ENCODE results near the gene C17orf113. TPM values are rescaled to one million over a fixed set of nuclear protein-coding genes. Genes with fewer than 3 reads are reported as not detected.

Gene C17orf113
- total and polyA plus RNA-seq, 2 of the 13 experiments (the other 11 are each of a cell fraction or from before 2014, with no cell fraction given) = 0.87 to 1.1 TPM

DNA sequence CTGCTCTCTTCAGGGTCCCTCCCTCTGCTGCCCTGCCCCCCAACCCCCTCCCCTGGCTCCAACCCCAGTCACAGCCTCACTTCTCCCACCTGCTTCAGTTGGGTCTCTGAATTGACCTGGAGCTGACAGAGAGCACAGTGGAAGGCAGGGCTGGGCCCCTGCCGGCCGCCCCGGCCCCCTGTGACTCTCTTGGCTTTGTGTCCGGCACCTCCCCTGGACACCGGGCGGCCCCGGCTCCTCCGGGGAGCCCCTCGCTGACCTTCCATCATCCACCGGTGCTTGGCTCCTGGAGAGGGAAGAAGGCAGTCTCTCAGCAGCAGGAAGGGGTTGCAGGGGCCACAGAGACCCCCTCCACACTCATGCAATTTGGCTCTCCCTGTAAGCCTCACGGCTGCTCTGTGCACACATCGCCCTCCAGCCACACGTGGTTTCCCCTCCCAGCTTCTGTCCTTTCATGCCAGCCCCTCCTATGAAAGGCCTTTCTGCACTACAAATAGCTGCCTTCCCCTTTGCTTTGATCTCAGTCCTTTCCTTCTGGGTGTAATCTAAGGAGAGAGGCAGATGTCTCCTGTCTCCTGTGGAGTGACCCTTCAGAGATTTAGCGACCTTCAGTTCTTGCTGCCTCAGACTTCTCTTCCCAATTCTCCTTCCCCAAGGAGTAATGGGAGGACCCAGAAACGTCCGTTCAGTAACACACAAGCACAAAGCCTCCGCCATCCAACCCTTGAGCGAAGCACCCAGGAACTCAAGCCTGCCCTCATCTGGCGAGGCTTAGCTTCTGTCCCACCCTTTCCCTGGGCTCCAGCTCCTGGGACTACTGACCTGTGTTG is 22.2 kb downstream of the C17orf113 start (continued):
- TF ChIP-seq, protein P1, sequence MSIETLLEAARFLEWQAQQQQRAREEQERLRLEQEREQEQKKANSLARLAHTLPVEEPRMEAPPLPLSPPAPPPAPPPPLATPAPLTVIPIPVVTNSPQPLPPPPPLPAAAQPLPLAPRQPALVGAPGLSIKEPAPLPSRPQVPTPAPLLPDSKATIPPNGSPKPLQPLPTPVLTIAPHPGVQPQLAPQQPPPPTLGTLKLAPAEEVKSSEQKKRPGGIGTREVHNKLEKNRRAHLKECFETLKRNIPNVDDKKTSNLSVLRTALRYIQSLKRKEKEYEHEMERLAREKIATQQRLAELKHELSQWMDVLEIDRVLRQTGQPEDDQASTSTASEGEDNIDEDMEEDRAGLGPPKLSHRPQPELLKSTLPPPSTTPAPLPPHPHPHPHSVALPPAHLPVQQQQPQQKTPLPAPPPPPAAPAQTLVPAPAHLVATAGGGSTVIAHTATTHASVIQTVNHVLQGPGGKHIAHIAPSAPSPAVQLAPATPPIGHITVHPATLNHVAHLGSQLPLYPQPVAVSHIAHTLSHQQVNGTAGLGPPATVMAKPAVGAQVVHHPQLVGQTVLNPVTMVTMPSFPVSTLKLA (IDR thresholded peaks at IDR 0.05) = no peak
- TF ChIP-seq, protein P2, sequence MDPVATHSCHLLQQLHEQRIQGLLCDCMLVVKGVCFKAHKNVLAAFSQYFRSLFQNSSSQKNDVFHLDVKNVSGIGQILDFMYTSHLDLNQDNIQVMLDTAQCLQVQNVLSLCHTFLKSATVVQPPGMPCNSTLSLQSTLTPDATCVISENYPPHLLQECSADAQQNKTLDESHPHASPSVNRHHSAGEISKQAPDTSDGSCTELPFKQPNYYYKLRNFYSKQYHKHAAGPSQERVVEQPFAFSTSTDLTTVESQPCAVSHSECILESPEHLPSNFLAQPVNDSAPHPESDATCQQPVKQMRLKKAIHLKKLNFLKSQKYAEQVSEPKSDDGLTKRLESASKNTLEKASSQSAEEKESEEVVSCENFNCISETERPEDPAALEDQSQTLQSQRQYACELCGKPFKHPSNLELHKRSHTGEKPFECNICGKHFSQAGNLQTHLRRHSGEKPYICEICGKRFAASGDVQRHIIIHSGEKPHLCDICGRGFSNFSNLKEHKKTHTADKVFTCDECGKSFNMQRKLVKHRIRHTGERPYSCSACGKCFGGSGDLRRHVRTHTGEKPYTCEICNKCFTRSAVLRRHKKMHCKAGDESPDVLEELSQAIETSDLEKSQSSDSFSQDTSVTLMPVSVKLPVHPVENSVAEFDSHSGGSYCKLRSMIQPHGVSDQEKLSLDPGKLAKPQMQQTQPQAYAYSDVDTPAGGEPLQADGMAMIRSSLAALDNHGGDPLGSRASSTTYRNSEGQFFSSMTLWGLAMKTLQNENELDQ (CRISPR knock-in tag; IDR thresholded peaks at IDR 0.05; ENCODE audit: borderline replicate concordance) = no peak; the same call in 1 of the 2 replicates
- TF ChIP-seq KLF11 (CRISPR knock-in tag; IDR thresholded peaks at IDR 0.05) = peak; percentile 88
- TF ChIP-seq, protein P3, sequence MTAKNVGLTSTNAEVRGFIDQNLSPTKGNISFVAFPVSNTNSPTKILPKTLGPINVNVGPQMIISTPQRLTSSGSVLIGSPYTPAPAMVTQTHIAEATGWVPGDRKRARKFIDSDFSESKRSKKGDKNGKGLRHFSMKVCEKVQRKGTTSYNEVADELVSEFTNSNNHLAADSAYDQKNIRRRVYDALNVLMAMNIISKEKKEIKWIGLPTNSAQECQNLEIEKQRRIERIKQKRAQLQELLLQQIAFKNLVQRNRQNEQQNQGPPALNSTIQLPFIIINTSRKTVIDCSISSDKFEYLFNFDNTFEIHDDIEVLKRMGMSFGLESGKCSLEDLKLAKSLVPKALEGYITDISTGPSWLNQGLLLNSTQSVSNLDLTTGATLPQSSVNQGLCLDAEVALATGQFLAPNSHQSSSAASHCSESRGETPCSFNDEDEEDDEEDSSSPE (CRISPR knock-in tag; IDR thresholded peaks at IDR 0.05) = no peak
- TF ChIP-seq FOSL2 (CRISPR knock-in tag; IDR thresholded peaks at IDR 0.05) = no peak
- TF ChIP-seq, protein P4, sequence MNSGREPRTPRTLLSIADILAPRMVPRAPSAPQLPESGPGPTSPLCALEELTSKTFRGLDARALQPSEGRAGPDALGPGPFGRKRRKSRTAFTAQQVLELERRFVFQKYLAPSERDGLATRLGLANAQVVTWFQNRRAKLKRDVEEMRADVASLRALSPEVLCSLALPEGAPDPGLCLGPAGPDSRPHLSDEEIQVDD (CRISPR knock-in tag; IDR thresholded peaks at IDR 0.05; ENCODE audit: borderline replicate concordance) = 0 out of 2 replicates have a peak, but pooled peaks have one; percentile 49
- TF ChIP-seq ZNF274 (CRISPR knock-in tag; IDR thresholded peaks at IDR 0.05) = no peak
- TF ChIP-seq XBP1 (CRISPR knock-in tag; IDR thresholded peaks at IDR 0.05) = no peak
- TF ChIP-seq SOX5 (CRISPR knock-in tag; IDR thresholded peaks at IDR 0.05; ENCODE audit: borderline replicate concordance) = no peak
- TF ChIP-seq ZNF709 (CRISPR knock-in tag; IDR thresholded peaks at IDR 0.05) = no peak
- no peak for TF ChIP-seq ZNF20 (CRISPR knock-in tag; IDR thresholded peaks at IDR 0.05)
- TF ChIP-seq ZNF446 (CRISPR knock-in tag; IDR thresholded peaks at IDR 0.05) = no peak
- TF ChIP-seq ZNF207 (IDR thresholded peaks at IDR 0.05; ENCODE audit: borderline replicate concordance) = no peak
- TF ChIP-seq SMAD3 (CRISPR knock-in tag; IDR thresholded peaks at IDR 0.05) = peak; percentile 30; the same call in 1 of the 2 replicates
- no peak for TF ChIP-seq SKI (IDR thresholded peaks at IDR 0.05; ENCODE audit: partially characterized antibody)
- TF ChIP-seq ZBTB38 (CRISPR knock-in tag; IDR thresholded peaks at IDR 0.05) = no peak
- TF ChIP-seq NFIC (IDR thresholded peaks at IDR 0.05; ENCODE audit: low read length) = no peak
- no peak for TF ChIP-seq ZNF572 (CRISPR knock-in tag; IDR thresholded peaks at IDR 0.05)
- TF ChIP-seq PPARG (CRISPR knock-in tag; conservative IDR thresholded peaks at IDR 0.05) = no peak
- TF ChIP-seq ZNF101 (CRISPR knock-in tag; IDR thresholded peaks at IDR 0.05; ENCODE audit: borderline replicate concordance, low read depth) = 0 out of 2 replicates have a peak, but pooled peaks have one; percentile 46
- no peak for TF ChIP-seq RCOR2 (CRISPR knock-in tag; IDR thresholded peaks at IDR 0.05)
- no peak for TF ChIP-seq ELF4 (CRISPR knock-in tag; IDR thresholded peaks at IDR 0.05; ENCODE audit: borderline replicate concordance)
- TF ChIP-seq ZNF33B (CRISPR knock-in tag; IDR thresholded peaks at IDR 0.05) = peak; percentile 79; the same call in 1 of the 2 replicates
- TF ChIP-seq HMG20B (CRISPR knock-in tag; conservative IDR thresholded peaks at IDR 0.05) = no peak
- TF ChIP-seq NR2F1 (CRISPR knock-in tag; IDR thresholded peaks at IDR 0.05) = no peak
- peak; percentile 83; the same call in 1 of the 2 replicates for TF ChIP-seq KDM4B (CRISPR knock-in tag; IDR thresholded peaks at IDR 0.05)

Data from HepG2 (cell line).